Panc1 (cell line): ENCODE data around the gene BTG3. TPM values are rescaled to one million over a fixed set of nuclear protein-coding genes. Genes with fewer than 3 reads are reported as not detected.

Experiments
- ATAC-seq: fragments of 200-7000 bp; cut with Tn5 transposase; 2 replicates; pipeline ENCODE4 v1.9.1; 2020; ENCODE audit warnings: mild to moderate bottlenecking, moderate library complexity
- BruUV-seq: library from RNA; stranded (reverse); fragments of 400-500 nt; replicated peaks from 2 replicates; lab custom pipeline; 2021; lab: Mats Ljungman, UMichigan
- CTCF ChIA-PET: fragments of 300-600 bp; sonication (Branson Sonifier 250); formaldehyde crosslinking; loops from one replicate; lab custom pipeline; 2022; ENCODE audit warnings: antibody characterized with exemption; lab: Charles Lee
- POLR2A ChIA-PET: fragments of 300-600 bp; sonication (Branson Sonifier 250); formaldehyde crosslinking; loops from one replicate; lab custom pipeline; 2022; ENCODE audit warnings: antibody characterized with exemption; lab: Charles Lee
- DNase-seq: peaks from one replicate; pipeline ENCODE4 v3.0.0-alpha.2; 2010; ENCODE audit warnings: low read depth, low spot score
- H3K27ac ChIP-seq: 2 replicates; pipeline ENCODE4 v1.5.1; 2011; ENCODE audit warnings: mild to moderate bottlenecking, low read length, inconsistent platforms
- H3K27me3 ChIP-seq: fragments of 200-500 bp; sonication (Bioruptor generic); 2 replicates; pipeline ENCODE4 v1.6.0; 2014; ENCODE audit warnings: low read length, inconsistent platforms; ENCODE audit not compliant: control insufficient read depth, insufficient read depth
- H3K36me3 ChIP-seq: fragments of 200-500 bp; sonication (Bioruptor generic); 2 replicates; pipeline ENCODE4 v1.5.1; 2014; ENCODE audit warnings: inconsistent platforms, mild to moderate bottlenecking, low read length, moderate library complexity; ENCODE audit not compliant: control insufficient read depth, insufficient read depth
- H3K4me1 ChIP-seq: 2 replicates; pipeline ENCODE4 v1.5.1; 2011; ENCODE audit warnings: inconsistent platforms, mild to moderate bottlenecking, low read length, moderate library complexity; ENCODE audit not compliant: control insufficient read depth, insufficient read depth
- H3K4me3 ChIP-seq, 2 experiments: 2 replicates each; pipeline ENCODE4 v1.5.1; 2011 to 2012; ENCODE audit warnings: low read depth in 2 of 2, low read length in 2 of 2, mild to moderate bottlenecking in 2 of 2, inconsistent platforms in 1 of 2, moderate library complexity in 1 of 2
- H3K9me3 ChIP-seq: fragments of 200-500 bp; sonication (Bioruptor generic); 2 replicates; pipeline ENCODE4 v1.5.1; 2014; ENCODE audit warnings: low read depth, mild to moderate bottlenecking, inconsistent platforms, low read length, moderate library complexity; ENCODE audit not compliant: control insufficient read depth, insufficient read depth
- CTCF ChIP-seq: fragments of 450-650 bp; IDR thresholded peaks from 2 replicates; pipeline ENCODE4 v1.5.1; 2017; ENCODE audit warnings: mild to moderate bottlenecking
- POLR2AphosphoS5 ChIP-seq: IDR thresholded peaks from 2 replicates; pipeline ENCODE4 v1.6.1; 2012; ENCODE audit warnings: mild to moderate bottlenecking, low read depth, low read length, moderate library complexity
- SIN3A ChIP-seq: IDR thresholded peaks from 2 replicates; pipeline ENCODE4 v1.6.1; 2012; ENCODE audit warnings: low read depth, mild to moderate bottlenecking, low read length, moderate library complexity, borderline replicate concordance; ENCODE audit not compliant: insufficient read depth
- TCF7L2 ChIP-seq: IDR thresholded peaks from 2 replicates; pipeline ENCODE4 v1.6.1; 2011; ENCODE audit warnings: mild to moderate bottlenecking, low read depth, low read length, inconsistent platforms
- in situ Hi-C: cut with HindIII; loops from 2 replicates; pipeline ENCODE4 v1.10.0; 2016; ENCODE audit warnings: low sequenced_read_pairs, low pct_unique_long_range_greater_than_20kb
- intact Hi-C: fragments of 100-400 bp; cut with micrococcal nuclease; formaldehyde crosslinking; loops from one replicate; pipeline ENCODE4 v1.10.0; 2022; ENCODE audit not compliant: unreplicated experiment
- total RNA-seq: library from RNA; stranded (reverse); gene quantifications from one replicate; pipeline ENCODE4 v1.2.1, GENCODE V29; 2021; ENCODE audit not compliant: unreplicated experiment
- TF ChIP-seq, protein P1 (sequence below), 2 experiments: IDR thresholded peaks; 2 replicates each; pipeline ENCODE4 v1.6.1; 2011 to 2012; ENCODE audit warnings: low read depth in 2 of 2, control low read depth in 1 of 2, low read length in 1 of 2, mild to moderate bottlenecking in 1 of 2, moderate library complexity in 1 of 2; ENCODE audit not compliant: insufficient read depth in 1 of 2

The BTG3 gene
- total RNA-seq, 1 experiment from 2014 or later = 20.1 TPM

DNA sequence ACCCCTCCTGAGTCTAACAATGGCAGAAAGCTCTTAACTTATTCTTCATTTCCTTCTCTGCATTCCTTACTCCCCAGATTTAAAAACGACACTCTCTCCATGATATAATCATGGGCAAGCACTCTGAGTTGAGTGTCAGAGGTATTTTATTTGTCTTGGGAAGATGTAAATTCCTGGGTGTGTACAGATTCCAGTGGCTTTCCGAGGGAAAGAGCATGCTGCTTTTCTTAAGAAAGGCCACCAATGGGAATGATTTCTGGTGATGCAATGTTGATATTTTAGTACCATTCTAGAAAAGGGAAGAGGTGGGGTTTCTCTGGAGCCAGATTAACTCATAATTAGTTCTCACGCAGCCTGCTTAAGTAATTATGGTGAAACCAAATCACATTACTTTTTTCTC is 47.8 kb upstream of the BTG3 start:
- BruUV-seq = no TSS peak
- CTCF ChIA-PET = no interaction called here
- no peaks in the 10 kb centered on the region; the same call in 1 of the 2 replicates for H3K27me3 ChIP-seq
- no peaks in the 10 kb centered on the region for H3K4me1 ChIP-seq
- ATAC-seq (no peak), DNase-seq (no peak)
- POLR2A ChIA-PET = no interaction called here
- H3K9me3 ChIP-seq = no peaks in the 10 kb centered on the region
- intact Hi-C loops (no loop called here), in situ Hi-C loops (no loop called here)
- no peaks in the 10 kb centered on the region for H3K36me3 ChIP-seq
- TF ChIP-seq SIN3A (no peak), CTCF (no peak), POLR2AphosphoS5 (no peak), TCF7L2 (no peak)
- TF ChIP-seq, protein P1, sequence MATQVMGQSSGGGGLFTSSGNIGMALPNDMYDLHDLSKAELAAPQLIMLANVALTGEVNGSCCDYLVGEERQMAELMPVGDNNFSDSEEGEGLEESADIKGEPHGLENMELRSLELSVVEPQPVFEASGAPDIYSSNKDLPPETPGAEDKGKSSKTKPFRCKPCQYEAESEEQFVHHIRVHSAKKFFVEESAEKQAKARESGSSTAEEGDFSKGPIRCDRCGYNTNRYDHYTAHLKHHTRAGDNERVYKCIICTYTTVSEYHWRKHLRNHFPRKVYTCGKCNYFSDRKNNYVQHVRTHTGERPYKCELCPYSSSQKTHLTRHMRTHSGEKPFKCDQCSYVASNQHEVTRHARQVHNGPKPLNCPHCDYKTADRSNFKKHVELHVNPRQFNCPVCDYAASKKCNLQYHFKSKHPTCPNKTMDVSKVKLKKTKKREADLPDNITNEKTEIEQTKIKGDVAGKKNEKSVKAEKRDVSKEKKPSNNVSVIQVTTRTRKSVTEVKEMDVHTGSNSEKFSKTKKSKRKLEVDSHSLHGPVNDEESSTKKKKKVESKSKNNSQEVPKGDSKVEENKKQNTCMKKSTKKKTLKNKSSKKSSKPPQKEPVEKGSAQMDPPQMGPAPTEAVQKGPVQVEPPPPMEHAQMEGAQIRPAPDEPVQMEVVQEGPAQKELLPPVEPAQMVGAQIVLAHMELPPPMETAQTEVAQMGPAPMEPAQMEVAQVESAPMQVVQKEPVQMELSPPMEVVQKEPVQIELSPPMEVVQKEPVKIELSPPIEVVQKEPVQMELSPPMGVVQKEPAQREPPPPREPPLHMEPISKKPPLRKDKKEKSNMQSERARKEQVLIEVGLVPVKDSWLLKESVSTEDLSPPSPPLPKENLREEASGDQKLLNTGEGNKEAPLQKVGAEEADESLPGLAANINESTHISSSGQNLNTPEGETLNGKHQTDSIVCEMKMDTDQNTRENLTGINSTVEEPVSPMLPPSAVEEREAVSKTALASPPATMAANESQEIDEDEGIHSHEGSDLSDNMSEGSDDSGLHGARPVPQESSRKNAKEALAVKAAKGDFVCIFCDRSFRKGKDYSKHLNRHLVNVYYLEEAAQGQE (IDR thresholded peaks at IDR 0.05; ENCODE audit: insufficient read depth in 1 of 2, low read depth in 2 of 2, low read length in 1 of 2) = no peak
- H3K4me3 ChIP-seq = no peak overlapping the region
- H3K27ac ChIP-seq = no peak overlapping the region

- Histone ChIP-seq H3K4me1 (no peaks in the 10 kb centered on the region), H3K27me3 (no peaks in the 10 kb centered on the region; the same call in 1 of the 2 replicates), H3K4me3 (no peak overlapping the region), H3K9me3 (no peaks in the 10 kb centered on the region), H3K27ac (no peak overlapping the region), H3K36me3 (no peaks in the 10 kb centered on the region)
- ChIA-PET POLR2A (no interaction called here), CTCF (no interaction called here)
- ATAC-seq = no peak
- BruUV-seq = no TSS peak
- no peak for TF ChIP-seq SIN3A
- TF ChIP-seq, protein P1 (IDR thresholded peaks at IDR 0.05; ENCODE audit: insufficient read depth in 1 of 2, low read depth in 2 of 2, low read length in 1 of 2) = no peak
- TF ChIP-seq CTCF = no peak
- no peak for TF ChIP-seq TCF7L2
- TF ChIP-seq POLR2AphosphoS5 = no peak
- intact Hi-C loops (no loop called here), in situ Hi-C loops (no loop called here)
- DNase-seq = no peak
Observed at GRCh38 chr21:17658931-17659330, 46.2 kb upstream of the BTG3 start.
